Breast epithelium (tissue), 4 donors: ENCODE measurements around the gene ID1. TPM values are rescaled to one million over a fixed set of nuclear protein-coding genes. Genes with fewer than 3 reads are reported as not detected.

Source experiments
- DNase-seq, 2 donors: peaks; one replicate each; pipeline ENCODE4 v3.0.0-alpha.2; 2019; ENCODE audit warnings: low spot score in 2 of 2
- H3K27ac ChIP-seq, 2 donors: fragments of 200-600 bp; sonication (generic) in 1 of 2; one replicate each; pipeline ENCODE4 v1.5.1; 2016 to 2019; ENCODE audit warnings: mild to moderate bottlenecking in 1 of 2
- H3K27me3 ChIP-seq, 2 donors: fragments of 200-600 bp; sonication (generic) in 1 of 2; one replicate each; pipeline versions ENCODE4 v1.5.1 to v1.6.0; 2017 to 2019; ENCODE audit warnings: control low read depth in 1 of 2, mild to moderate bottlenecking in 1 of 2
- H3K36me3 ChIP-seq: fragments of 200-600 bp; one replicate; pipeline ENCODE4 v1.5.1; 2019
- H3K4me1 ChIP-seq, 2 donors: fragments of 200-600 bp; sonication (generic); one replicate each; pipeline ENCODE4 v1.5.1; 2016 to 2019; ENCODE audit warnings: control low read depth in 1 of 2
- H3K4me3 ChIP-seq, 3 donors: fragments of 200-600 bp; sonication (generic); 1 replicate in 2 of 3; 2 replicates in 1 of 3; pipeline ENCODE4 v1.5.1; 2016 to 2019; ENCODE audit warnings: mild to moderate bottlenecking in 3 of 3, moderate library complexity in 2 of 3
- H3K9me3 ChIP-seq, 2 donors: fragments of 200-600 bp; sonication (generic) in 1 of 2; one replicate each; pipeline ENCODE4 v1.5.1; 2016 to 2019; ENCODE audit warnings: control low read depth in 1 of 2
- CTCF ChIP-seq, 3 donors: fragments of 450-650 bp; IDR thresholded peaks; one replicate each; pipeline ENCODE4 v1.5.1; 2016 to 2017; ENCODE audit warnings: antibody characterized with exemption in 3 of 3, mild to moderate bottlenecking in 3 of 3, moderate library complexity in 3 of 3
- POLR2A ChIP-seq: fragments of 450-650 bp; IDR thresholded peaks from one replicate; pipeline ENCODE4 v1.6.1; 2016; ENCODE audit warnings: antibody characterized with exemption, mild to moderate bottlenecking, moderate library complexity
- POLR2AphosphoS5 ChIP-seq, 3 donors: sonication (generic); formaldehyde crosslinking; IDR thresholded peaks; one replicate each; pipeline ENCODE4 v1.6.1; 2017; ENCODE audit warnings: antibody characterized with exemption in 3 of 3
- intact Hi-C: fragments of 100-400 bp; cut with DNase I; formaldehyde crosslinking; loops from one replicate; pipeline ENCODE4 v1.15.1; 2023; ENCODE audit warnings: low total_unique reads
- total RNA-seq, 3 donors: library from RNA; depleted of rRNA; stranded (reverse); fragments of >200 nt; gene quantifications; one replicate each; pipeline ENCODE4 v1.1.0, GENCODE V29; 2016

The ID1 gene
- total RNA-seq, 3 donors from 2014 or later, result 156 to 407 (median 270) TPM

DNA sequence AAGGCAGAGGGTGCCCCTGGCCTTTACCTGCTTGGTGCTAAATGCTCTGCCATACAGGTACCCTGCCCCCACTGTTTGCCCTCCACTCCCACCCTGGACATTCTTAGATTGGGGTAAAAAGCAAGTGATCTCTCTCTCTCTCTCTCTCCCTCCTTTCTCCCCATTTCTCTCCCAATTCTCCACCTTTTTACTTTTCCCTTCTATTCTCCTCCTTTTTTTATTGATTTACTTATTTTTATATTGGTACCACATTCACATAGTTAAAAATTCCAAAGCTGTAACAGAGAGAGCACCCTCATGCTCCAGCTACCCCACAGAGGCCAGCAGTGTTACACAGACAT lies 37.7 kb upstream of the ID1 start:
- no peak for DNase-seq
- intact Hi-C loops, result no loop called here
- Histone ChIP-seq H3K4me1 (peaks cover 0 to 6% of the 10 kb centered on the region in 2 donors), H3K4me3 (no peak overlapping the region), H3K36me3 (no peaks in the 10 kb centered on the region), H3K9me3 (no peaks in the 10 kb centered on the region), H3K27me3 (no peaks in the 10 kb centered on the region), H3K27ac (peak overlapping the region in 1 of 2 donors; percentile 71)
- no peak for TF ChIP-seq POLR2A
- no peak for TF ChIP-seq POLR2AphosphoS5 (IDR thresholded peaks at IDR 0.05)
- TF ChIP-seq CTCF (IDR thresholded peaks at IDR 0.05), result no peak

- H3K27ac ChIP-seq, result peak overlapping the region; percentile 40 to 93
Observed at GRCh38 chr20:31568041-31568731, 36.9 kb upstream of the ID1 start.

DNA sequence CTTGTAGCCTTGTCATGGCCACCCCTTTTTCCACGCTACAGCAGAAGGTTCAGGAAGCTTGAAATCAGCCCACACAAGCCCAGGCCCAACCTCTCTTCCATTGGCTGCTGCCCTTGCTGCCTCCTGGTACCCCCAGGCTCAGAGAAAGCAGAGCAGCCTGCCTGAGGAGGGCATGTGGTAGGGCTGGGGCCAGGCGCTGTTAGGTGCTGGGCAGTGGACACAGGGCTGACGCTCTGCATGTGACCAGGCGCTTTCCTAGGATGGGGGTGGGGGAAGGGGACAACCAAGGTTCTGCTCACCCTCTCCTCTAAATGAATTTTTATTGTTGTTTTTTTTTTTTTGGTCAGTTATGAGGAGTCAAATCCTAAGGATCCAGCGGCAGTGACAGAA lies 36.3 kb upstream of the ID1 start:
- Histone ChIP-seq H3K4me3 (no peak overlapping the region), H3K4me1 (peaks cover 0 to 9% of the 10 kb centered on the region in 2 donors), H3K9me3 (no peaks in the 10 kb centered on the region), H3K36me3 (no peaks in the 10 kb centered on the region), H3K27me3 (no peaks in the 10 kb centered on the region), H3K27ac (peak overlapping the region; percentile 40 to 93)
- no peak for TF ChIP-seq CTCF (IDR thresholded peaks at IDR 0.05)
- TF ChIP-seq POLR2A, result no peak
- TF ChIP-seq POLR2AphosphoS5 (IDR thresholded peaks at IDR 0.05), result no peak
- intact Hi-C loops, result no loop called here
- no peak for DNase-seq

More at GRCh38 chr20:31568041-31568731, 36.9 kb upstream of the ID1 start:
- no peaks in the 10 kb centered on the region for H3K9me3 ChIP-seq
- no peaks in the 10 kb centered on the region for H3K27me3 ChIP-seq
- DNase-seq, result no peak
- intact Hi-C loops, result no loop called here
- no peaks in the 10 kb centered on the region for H3K36me3 ChIP-seq
- H3K4me3 ChIP-seq, result no peak overlapping the region
- peaks cover 0 to 9% of the 10 kb centered on the region in 2 donors for H3K4me1 ChIP-seq
- TF ChIP-seq CTCF (IDR thresholded peaks at IDR 0.05) (no peak), POLR2AphosphoS5 (IDR thresholded peaks at IDR 0.05) (no peak)

- intact Hi-C loops, result loop anchor here (5.0 kb wide), 1 partner anchor 38 kb away; the partner anchor contains the start of gene ID1
- no peak for TF ChIP-seq POLR2AphosphoS5 (IDR thresholded peaks at IDR 0.05)
- peak in 2 of 3 donors; percentile 71 to 78 for TF ChIP-seq CTCF (IDR thresholded peaks at IDR 0.05)
- Histone ChIP-seq H3K27me3 (no peaks in the 10 kb centered on the region), H3K4me3 (no peak overlapping the region), H3K36me3 (no peaks in the 10 kb centered on the region), H3K27ac (peak overlapping the region; percentile 76 to 93), H3K4me1 (peaks cover 0 to 9% of the 10 kb centered on the region in 2 donors), H3K9me3 (no peaks in the 10 kb centered on the region)
- DNase-seq, result no peak
Observed at GRCh38 chr20:31569163-31570020, 35.7 kb upstream of the ID1 start.

DNA sequence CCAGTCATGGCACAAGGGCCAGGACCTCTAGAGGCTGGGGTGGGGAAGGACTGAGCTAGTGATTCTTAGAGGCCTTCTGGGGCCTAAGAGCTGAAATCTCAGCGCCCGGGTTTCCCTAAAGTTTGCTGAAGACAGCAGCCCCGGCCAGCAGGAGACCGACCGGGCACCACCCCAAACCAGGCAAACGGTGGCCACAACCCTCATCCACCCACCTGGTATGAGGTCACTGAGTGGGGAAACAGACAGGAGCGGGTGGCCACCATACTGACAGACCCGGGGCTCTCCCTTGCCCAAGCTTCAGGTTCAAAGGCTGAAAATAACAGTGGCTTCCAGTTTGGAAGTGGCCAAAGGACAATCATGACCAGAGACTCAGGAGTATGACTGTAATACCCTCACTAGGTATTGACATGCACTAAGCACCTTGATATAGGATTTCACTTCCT lies 35.0 kb upstream of the ID1 start:
- Histone ChIP-seq H3K9me3 (no peaks in the 10 kb centered on the region), H3K27me3 (no peaks in the 10 kb centered on the region), H3K4me1 (peaks cover 0 to 9% of the 10 kb centered on the region in 2 donors), H3K27ac (peak overlapping the region; percentile 76 to 93), H3K4me3 (no peak overlapping the region), H3K36me3 (no peaks in the 10 kb centered on the region)
- no peak for TF ChIP-seq POLR2AphosphoS5 (IDR thresholded peaks at IDR 0.05)
- no peak for TF ChIP-seq CTCF (IDR thresholded peaks at IDR 0.05)
- no peak for TF ChIP-seq POLR2A
- intact Hi-C loops, result loop anchor here (5.0 kb wide), 1 partner anchor 37 kb away; the partner anchor contains the start of gene ID1
- no peak for DNase-seq
